NCI-H345 (cell line): ENCODE measurements around the gene GOLIM4.

Source experiments
- DNase-seq: peaks from one replicate; lab custom pipeline; 2025; lab: John Stamatoyannopoulos, UW

The GOLIM4 gene

GRCh38 chr3:167989066-167989465 lies 106.7 kb downstream of the GOLIM4 start:
- no peak for DNase-seq

GRCh38 chr3:167983583-167983982 lies 112.1 kb downstream of the GOLIM4 start:
- no peak for DNase-seq

GRCh38 chr3:167978486-167978885 lies 117.2 kb downstream of the GOLIM4 start:
- peak; percentile 0 for DNase-seq

GRCh38 chr3:167978071-167978470 lies 117.7 kb downstream of the GOLIM4 start:
- DNase-seq = peak; percentile 95

- DNase-seq = peak; percentile 14
Measured at GRCh38 chr3:167976516-167977361, 119.0 kb downstream of the GOLIM4 start.

GRCh38 chr3:167973901-167974300 lies 121.8 kb downstream of the GOLIM4 start:
- DNase-seq = no peak

GRCh38 chr3:167973046-167973445 lies 122.7 kb downstream of the GOLIM4 start:
- no peak for DNase-seq

GRCh38 chr3:167972502-167972901 lies 123.2 kb downstream of the GOLIM4 start:
- no peak for DNase-seq

GRCh38 chr3:167969548-167969947 lies 126.2 kb downstream of the GOLIM4 start:
- DNase-seq = no peak

GRCh38 chr3:167967257-167968036 lies 128.3 kb downstream of the GOLIM4 start:
- DNase-seq = no peak
